Measurements from ENCODE around the gene FTCD. TPM values are rescaled to one million over a fixed set of nuclear protein-coding genes. Genes with fewer than 3 reads are reported as not detected.

The FTCD gene
- total RNA-seq, 1 donor, result 0.54 TPM

GRCh38 chr21:46095814-46096595 is 59.4 kb downstream of the FTCD start:
- DNase-seq (ENCODE audit: low read depth in 2 of 3, low spot score in 2 of 3), result no peak

GRCh38 chr21:46095083-46095719 is 60.2 kb downstream of the FTCD start:
- DNase-seq (ENCODE audit: low read depth in 2 of 3, low spot score in 2 of 3), result no peak

- DNase-seq (ENCODE audit: low read depth in 2 of 3, low spot score in 2 of 3), result no peak
Measured at GRCh38 chr21:46094401-46095082, 60.8 kb downstream of the FTCD start.

- DNase-seq (ENCODE audit: low read depth in 2 of 3, low spot score in 2 of 3), result no peak
Measured at GRCh38 chr21:46093668-46094400, 61.5 kb downstream of the FTCD start.

GRCh38 chr21:46092811-46093667 is 62.3 kb downstream of the FTCD start:
- no peak for DNase-seq (ENCODE audit: low read depth in 2 of 3, low spot score in 2 of 3)

GRCh38 chr21:46092026-46092764 is 63.2 kb downstream of the FTCD start:
- DNase-seq (ENCODE audit: low read depth in 2 of 3, low spot score in 2 of 3), result no peak

- no peak for DNase-seq (ENCODE audit: low read depth in 2 of 3, low spot score in 2 of 3)
Measured at GRCh38 chr21:46091631-46092025, 63.8 kb downstream of the FTCD start.

GRCh38 chr21:46091118-46091517 is 64.3 kb downstream of the FTCD start:
- no peak for DNase-seq (ENCODE audit: low read depth in 2 of 3, low spot score in 2 of 3)

GRCh38 chr21:46089285-46089684 is 66.1 kb downstream of the FTCD start:
- no peak for DNase-seq (ENCODE audit: low read depth in 2 of 3, low spot score in 2 of 3)

GRCh38 chr21:46088189-46088588 is 67.2 kb downstream of the FTCD start:
- DNase-seq (ENCODE audit: low read depth in 2 of 3, low spot score in 2 of 3), result no peak

- no peak for DNase-seq (ENCODE audit: low read depth in 2 of 3, low spot score in 2 of 3)
Measured at GRCh38 chr21:46087641-46088040, 67.7 kb downstream of the FTCD start.

Other genes starting within 250 kb of the FTCD start
- 5.7 TPM for gene COL6A1, start 173.8 kb downstream of the FTCD start, total RNA-seq
- 11.3 TPM for gene COL6A2, start 57.5 kb downstream of the FTCD start, total RNA-seq
- gene SPATC1L, start 28.9 kb upstream of the FTCD start, total RNA-seq, result 21.5 TPM
- gene LSS, start 73.2 kb upstream of the FTCD start, total RNA-seq, result 41.7 TPM
- 83.2 TPM for gene MCM3AP, start 130.0 kb upstream of the FTCD start, total RNA-seq
- gene YBEY, start 130.8 kb upstream of the FTCD start, total RNA-seq, result 7.3 TPM
- gene C21orf58, start 168.3 kb upstream of the FTCD start, total RNA-seq, result 13.5 TPM
- 36.9 TPM for gene PCNT, start 168.6 kb upstream of the FTCD start, total RNA-seq

All from hematopoietic multipotent progenitor cell (in vitro differentiated cells).